Measurements from ENCODE around the gene SLC2A2. TPM values are rescaled to one million over a fixed set of nuclear protein-coding genes. Genes with fewer than 3 reads are reported as not detected.
A peak's percentile ranks its signal among the peaks of the same experiment; 100 is the strongest.

SLC2A2 gene
- total RNA-seq, result 12.6 TPM
- 31.0 TPM for polyA plus RNA-seq (ENCODE audit: insufficient read depth, low read depth, low replicate concordance)
- long read RNA-seq, donor 1, result 0 reads
- long read RNA-seq, donor 2, partial matches to known transcripts, result 0 of 4 reads
- long read RNA-seq, donor 2, other reads (novel, unspliced or antisense), result 0 of 4 reads
- long read RNA-seq, donor 3, partial matches to known transcripts, result 11 of 16 reads
- long read RNA-seq, donor 3, other reads (novel, unspliced or antisense), result 0 of 16 reads
- long read RNA-seq, donor 4, partial matches to known transcripts, result 0 of 4 reads
- long read RNA-seq, donor 4, other reads (novel, unspliced or antisense), result 0 of 4 reads
- long read RNA-seq, donor 5, result 0 reads
- long read RNA-seq, donor 6, partial matches to known transcripts, result 15 of 15 reads
- long read RNA-seq, donor 6, other reads (novel, unspliced or antisense), result 0 of 15 reads
- long read RNA-seq, donor 7, transcript SLC2A2-201 (11 exons, 3,210 nt), result major isoform, 10 of 19 reads
- long read RNA-seq, donor 7, partial matches to known transcripts, result 6 of 19 reads
- long read RNA-seq, donor 7, other reads (novel, unspliced or antisense), result 0 of 19 reads
- long read RNA-seq, donor 8, partial matches to known transcripts, result 0 of 2 reads
- long read RNA-seq, donor 8, other reads (novel, unspliced or antisense), result 0 of 2 reads
- long read RNA-seq, donor 9, partial matches to known transcripts, result 0 of 1 reads
- long read RNA-seq, donor 9, other reads (novel, unspliced or antisense), result 0 of 1 reads
- long read RNA-seq, donor 10, result 0 reads

DNA sequence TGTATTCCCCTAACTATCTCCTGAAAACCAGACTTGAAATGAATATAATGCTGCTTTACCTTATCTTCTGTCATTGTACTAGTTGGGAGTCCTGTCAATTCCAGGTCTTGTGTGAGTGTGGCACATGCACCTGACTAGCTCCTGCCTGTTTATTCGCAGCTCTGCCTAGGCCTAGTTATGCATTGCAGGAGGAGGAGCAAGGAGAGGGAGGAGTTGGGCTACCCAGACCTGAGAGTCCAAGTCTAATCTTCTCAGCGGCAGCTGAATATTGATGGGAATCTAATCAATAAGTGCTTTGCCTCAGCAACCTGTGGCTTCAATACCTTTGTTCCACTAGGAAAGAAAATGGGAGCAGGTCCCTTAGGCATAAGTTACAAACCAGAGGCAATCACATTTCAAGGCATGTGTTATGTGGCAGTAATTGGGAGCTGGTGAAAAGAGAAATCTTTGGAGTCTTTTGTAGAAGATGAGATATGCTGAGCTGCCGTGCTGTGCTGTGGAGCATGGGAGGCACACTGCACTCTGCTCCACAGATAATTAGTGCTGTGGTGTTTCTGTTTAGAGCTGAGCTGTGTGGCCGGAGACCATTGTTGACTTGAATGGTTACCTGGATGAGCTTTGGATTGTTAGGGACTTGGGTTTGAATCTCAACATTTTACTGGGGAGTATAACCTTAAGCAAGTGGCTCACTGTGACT, at the start of gene SLC2A2:
SLC2A2 (minus strand) TSS at position 124 of the 697 bp plus-strand sequence; CDS start at position 74, 50 bp downstream.
- H3K27me3 ChIP-seq (ENCODE audit: control insufficient read depth, insufficient read depth, low read length), result no peaks in the 10 kb centered on the region
- TF ChIP-seq, protein P1, sequence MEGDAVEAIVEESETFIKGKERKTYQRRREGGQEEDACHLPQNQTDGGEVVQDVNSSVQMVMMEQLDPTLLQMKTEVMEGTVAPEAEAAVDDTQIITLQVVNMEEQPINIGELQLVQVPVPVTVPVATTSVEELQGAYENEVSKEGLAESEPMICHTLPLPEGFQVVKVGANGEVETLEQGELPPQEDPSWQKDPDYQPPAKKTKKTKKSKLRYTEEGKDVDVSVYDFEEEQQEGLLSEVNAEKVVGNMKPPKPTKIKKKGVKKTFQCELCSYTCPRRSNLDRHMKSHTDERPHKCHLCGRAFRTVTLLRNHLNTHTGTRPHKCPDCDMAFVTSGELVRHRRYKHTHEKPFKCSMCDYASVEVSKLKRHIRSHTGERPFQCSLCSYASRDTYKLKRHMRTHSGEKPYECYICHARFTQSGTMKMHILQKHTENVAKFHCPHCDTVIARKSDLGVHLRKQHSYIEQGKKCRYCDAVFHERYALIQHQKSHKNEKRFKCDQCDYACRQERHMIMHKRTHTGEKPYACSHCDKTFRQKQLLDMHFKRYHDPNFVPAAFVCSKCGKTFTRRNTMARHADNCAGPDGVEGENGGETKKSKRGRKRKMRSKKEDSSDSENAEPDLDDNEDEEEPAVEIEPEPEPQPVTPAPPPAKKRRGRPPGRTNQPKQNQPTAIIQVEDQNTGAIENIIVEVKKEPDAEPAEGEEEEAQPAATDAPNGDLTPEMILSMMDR (IDR thresholded peaks at IDR 0.05; ENCODE audit: borderline replicate concordance, extremely low read depth, insufficient read depth), result no peak
- H3K36me3 ChIP-seq (ENCODE audit: control insufficient read depth in 2 of 3, insufficient read depth in 3 of 3, low read length in 3 of 3), result no peaks in the 10 kb centered on the region
- peaks cover 0 to 11% (median 7%) of the 10 kb centered on the region in 3 donors for H3K4me1 ChIP-seq (ENCODE audit: control insufficient read depth in 2 of 3, insufficient read depth in 2 of 3, low read depth in 1 of 3, low read length in 3 of 3)
- H3K9ac ChIP-seq (ENCODE audit: low read length in 3 of 3), result peak within 1 kb of the TSS in 2 of 3 donors; percentile 6 to 52
- DNase-seq (peak in 2 of 5 donors; percentile 38 to 62), FAIRE-seq (no peak)
- intact Hi-C loops (cut with DNase I), result no loop called here
- peak within 1 kb of the TSS; percentile 17 to 70 (median 59) for H3K4me3 ChIP-seq (ENCODE audit: low read length in 3 of 3)
- no peaks in the 10 kb centered on the region for H3K9me3 ChIP-seq (ENCODE audit: control insufficient read depth in 2 of 3, insufficient read depth in 1 of 3, low read length in 3 of 3)
- H3K27ac ChIP-seq (ENCODE audit: low read depth in 2 of 2, low read length in 2 of 2), result peak within 1 kb of the TSS; percentile 60 to 81

DNA sequence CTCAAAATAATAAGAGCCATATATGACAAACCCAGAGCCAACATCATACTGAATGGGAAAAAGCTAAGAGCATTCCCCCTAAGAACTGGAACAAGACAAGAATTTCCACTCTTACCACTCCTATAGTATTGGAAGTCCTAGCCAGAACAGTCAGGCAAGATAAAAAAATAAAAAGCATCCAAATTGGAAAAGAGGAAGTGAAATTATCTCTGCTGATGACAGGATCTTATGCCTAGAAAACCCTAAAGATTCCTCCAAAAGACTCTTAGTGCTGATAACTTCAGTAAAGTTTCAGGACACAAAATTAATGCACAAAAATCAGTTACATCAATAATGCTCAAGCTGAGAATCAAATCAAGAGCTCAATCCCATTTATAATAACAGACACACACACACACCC, 45.9 kb upstream of the SLC2A2 start:
- DNase-seq, result no peak
- no peak overlapping the region for H3K9ac ChIP-seq (ENCODE audit: low read length in 3 of 3)
- H3K27ac ChIP-seq (ENCODE audit: low read depth in 2 of 2, low read length in 2 of 2), result no peak overlapping the region
- H3K36me3 ChIP-seq (ENCODE audit: control insufficient read depth in 2 of 3, insufficient read depth in 3 of 3, low read length in 3 of 3), result no peaks in the 10 kb centered on the region
- no peaks in the 10 kb centered on the region for H3K9me3 ChIP-seq (ENCODE audit: control insufficient read depth in 2 of 3, insufficient read depth in 1 of 3, low read length in 3 of 3)
- intact Hi-C loops (cut with DNase I), result no loop called here
- H3K4me1 ChIP-seq (ENCODE audit: control insufficient read depth in 2 of 3, insufficient read depth in 2 of 3, low read depth in 1 of 3, low read length in 3 of 3), result no peaks in the 10 kb centered on the region
- H3K27me3 ChIP-seq (ENCODE audit: control insufficient read depth, insufficient read depth, low read length), result no peaks in the 10 kb centered on the region
- FAIRE-seq, result no peak
- TF ChIP-seq, protein P1 (IDR thresholded peaks at IDR 0.05; ENCODE audit: borderline replicate concordance, extremely low read depth, insufficient read depth), result no peak
- no peak overlapping the region for H3K4me3 ChIP-seq (ENCODE audit: low read length in 3 of 3)

DNA sequence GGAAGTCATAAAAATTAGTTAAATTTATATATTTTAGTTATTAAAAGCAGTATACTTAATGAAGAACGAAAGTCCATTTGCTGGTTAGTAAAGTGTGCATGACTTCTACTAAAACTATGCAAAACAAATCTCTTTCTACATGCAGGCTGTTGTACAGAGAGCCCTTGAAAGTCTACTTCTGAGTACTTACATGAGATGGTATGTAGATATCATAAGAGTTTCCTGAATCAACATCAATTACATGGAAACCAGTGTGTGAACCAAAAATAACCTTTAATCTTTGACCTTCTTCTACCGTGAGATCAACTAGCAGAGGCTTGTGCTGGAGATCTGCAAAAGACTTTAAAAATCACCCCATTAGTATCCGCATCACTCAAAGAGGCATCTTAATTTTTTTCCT, 42.1 kb upstream of the SLC2A2 start:
- intact Hi-C loops (cut with DNase I), result no loop called here
- no peak overlapping the region for H3K9ac ChIP-seq (ENCODE audit: low read length in 3 of 3)
- TF ChIP-seq, protein P1 (IDR thresholded peaks at IDR 0.05; ENCODE audit: borderline replicate concordance, extremely low read depth, insufficient read depth), result no peak
- H3K4me3 ChIP-seq (ENCODE audit: low read length in 3 of 3), result no peak overlapping the region
- H3K27ac ChIP-seq (ENCODE audit: low read depth in 2 of 2, low read length in 2 of 2), result no peak overlapping the region
- FAIRE-seq, result no peak
- no peaks in the 10 kb centered on the region for H3K36me3 ChIP-seq (ENCODE audit: control insufficient read depth in 2 of 3, insufficient read depth in 3 of 3, low read length in 3 of 3)
- H3K4me1 ChIP-seq (ENCODE audit: control insufficient read depth in 2 of 3, insufficient read depth in 2 of 3, low read depth in 1 of 3, low read length in 3 of 3), result no peaks in the 10 kb centered on the region
- no peak for DNase-seq
- H3K27me3 ChIP-seq (ENCODE audit: control insufficient read depth, insufficient read depth, low read length), result no peaks in the 10 kb centered on the region
- no peaks in the 10 kb centered on the region for H3K9me3 ChIP-seq (ENCODE audit: control insufficient read depth in 2 of 3, insufficient read depth in 1 of 3, low read length in 3 of 3)
